Right lung (tissue), 5 donors: Measurements from ENCODE around the gene PLXDC2. TPM values are rescaled to one million over a fixed set of nuclear protein-coding genes. Genes with fewer than 3 reads are reported as not detected.
A peak's percentile ranks its signal among the peaks of the same experiment; 100 is the strongest.

Experiments used
- DNase-seq, 2 donors: peaks; one replicate each; pipeline ENCODE4 v3.0.0-alpha.2; 2013
- polyA plus RNA-seq, 5 donors: library from polyadenylated mRNA; unstranded; fragments of 120-200 nt; gene quantifications; one replicate each; pipeline versions ENCODE4 v1.2.1 to v1.2.3, GENCODE V29; 2013; ENCODE audit warnings: inconsistent platforms in 1 of 5, low replicate concordance in 1 of 5; ENCODE audit not compliant: insufficient read length in 5 of 5, insufficient read depth in 1 of 5

The PLXDC2 gene
- polyA plus RNA-seq, 5 donors, result 56.9 to 134 (median 120) TPM

GRCh38 chr10:19906108-19906791 lies 90.0 kb downstream of the PLXDC2 start:
- no peak for DNase-seq

- no peak for DNase-seq
These were observed 92.9 kb downstream of the PLXDC2 start for GRCh38 chr10:19908991-19909696.

- DNase-seq, result no peak
These were observed 95.7 kb downstream of the PLXDC2 start for GRCh38 chr10:19911886-19912285.

GRCh38 chr10:19913987-19914386 lies 97.8 kb downstream of the PLXDC2 start:
- no peak for DNase-seq

- DNase-seq, result no peak
These were observed 98.9 kb downstream of the PLXDC2 start for GRCh38 chr10:19915125-19915524.

- DNase-seq, result no peak
These were observed 99.6 kb downstream of the PLXDC2 start for GRCh38 chr10:19915816-19916215.

- DNase-seq, result no peak
These were observed 101.7 kb downstream of the PLXDC2 start for GRCh38 chr10:19917751-19918478.

GRCh38 chr10:19918794-19919193 lies 102.6 kb downstream of the PLXDC2 start:
- no peak for DNase-seq

GRCh38 chr10:19919671-19920070 lies 103.4 kb downstream of the PLXDC2 start:
- DNase-seq, result no peak

GRCh38 chr10:19920075-19920726 lies 104.0 kb downstream of the PLXDC2 start:
- DNase-seq, result no peak

- peak; percentile 42 to 60 for DNase-seq
These were observed 105.3 kb downstream of the PLXDC2 start for GRCh38 chr10:19921300-19922140.

GRCh38 chr10:19922236-19922963 lies 106.2 kb downstream of the PLXDC2 start:
- DNase-seq, result peak; percentile 53 to 59

- DNase-seq, result no peak
These were observed 108.8 kb downstream of the PLXDC2 start for GRCh38 chr10:19925064-19925463.

- no peak for DNase-seq
These were observed 112.7 kb downstream of the PLXDC2 start for GRCh38 chr10:19928936-19929335.

- DNase-seq, result no peak
These were observed 113.4 kb downstream of the PLXDC2 start for GRCh38 chr10:19929506-19930140.

- DNase-seq, result no peak
These were observed 115.0 kb downstream of the PLXDC2 start for GRCh38 chr10:19930936-19931893.

- DNase-seq, result no peak
These were observed 115.8 kb downstream of the PLXDC2 start for GRCh38 chr10:19931894-19932590.

- no peak for DNase-seq
These were observed 116.7 kb downstream of the PLXDC2 start for GRCh38 chr10:19932806-19933371.
